Nephron progenitor cell (in vitro differentiated cells): ENCODE data around the gene AOPEP.
"Not testable (repeated sequence)": the region's sequence is repeated elsewhere in the genome, so short reads cannot be mapped to it uniquely, and the experiment has no call there.

ENCODE experiments used
- DNase-seq: peaks from one replicate; pipeline ENCODE4 v3.0.0; 2021
- H3K27ac Mint-ChIP-seq: 2 replicates; pipeline ENCODE4 v1.8.0; 2021; ENCODE audit warnings: mild to moderate bottlenecking, moderate library complexity, mixed read lengths
- H3K27me3 Mint-ChIP-seq: 2 replicates; pipeline ENCODE4 v1.8.0; 2021; ENCODE audit warnings: mild to moderate bottlenecking, low read depth, mixed read lengths; ENCODE audit not compliant: poor library complexity
- H3K36me3 Mint-ChIP-seq: 2 replicates; pipeline ENCODE4 v1.8.0; 2021; ENCODE audit warnings: low read depth, mixed read lengths
- H3K4me1 Mint-ChIP-seq: 2 replicates; pipeline ENCODE4 v1.8.0; 2021; ENCODE audit warnings: mixed read lengths
- H3K4me3 Mint-ChIP-seq: 2 replicates; pipeline ENCODE4 v1.8.0; 2021; ENCODE audit warnings: mild to moderate bottlenecking, moderate library complexity, mixed read lengths
- H3K9me3 Mint-ChIP-seq: 2 replicates; pipeline ENCODE4 v1.8.0; 2021; ENCODE audit warnings: mild to moderate bottlenecking, moderate library complexity, mixed read lengths
- TF ChIP-seq, protein P1 (sequence below): fragments of 200-600 bp; sonication (generic); IDR thresholded peaks from 2 replicates; pipeline ENCODE4 v1.5.0; 2021; ENCODE audit warnings: antibody characterized with exemption

The AOPEP gene

DNA sequence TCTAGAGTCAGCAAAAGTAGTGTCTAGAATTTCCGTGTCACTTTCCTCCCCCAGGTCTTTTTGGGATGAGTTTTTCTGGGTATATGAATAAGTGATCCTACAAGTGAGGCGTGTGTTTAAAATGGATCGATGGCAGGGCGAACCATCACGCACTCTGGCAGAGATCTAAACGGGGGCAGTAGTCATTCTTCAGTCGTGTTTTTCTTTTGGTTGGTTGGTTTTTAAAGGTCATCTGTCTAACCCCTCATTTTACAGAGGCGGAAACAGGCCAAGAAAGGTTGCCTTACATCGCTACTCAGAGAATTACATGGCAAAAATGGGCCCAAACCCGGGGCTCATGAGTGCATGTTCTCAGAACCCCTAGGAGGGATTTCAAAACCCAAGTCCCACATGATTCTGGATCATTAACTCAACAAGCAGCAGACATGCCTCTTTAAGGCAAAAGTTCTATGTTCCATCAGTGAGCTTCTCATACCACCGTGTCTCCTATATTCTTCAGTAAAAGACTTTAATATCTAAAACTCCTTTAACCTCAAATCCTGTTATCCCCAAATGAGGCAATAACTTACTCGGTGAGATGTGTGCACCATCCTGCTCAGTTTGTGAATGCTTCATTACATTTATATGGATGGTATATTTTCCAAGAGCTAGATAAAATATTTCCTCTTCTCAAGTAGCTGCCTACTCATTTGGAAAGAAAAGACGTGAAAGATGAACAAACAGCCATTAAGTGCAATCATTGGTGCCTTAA lies 145.8 kb downstream of the AOPEP start:
- TF ChIP-seq, protein P1, sequence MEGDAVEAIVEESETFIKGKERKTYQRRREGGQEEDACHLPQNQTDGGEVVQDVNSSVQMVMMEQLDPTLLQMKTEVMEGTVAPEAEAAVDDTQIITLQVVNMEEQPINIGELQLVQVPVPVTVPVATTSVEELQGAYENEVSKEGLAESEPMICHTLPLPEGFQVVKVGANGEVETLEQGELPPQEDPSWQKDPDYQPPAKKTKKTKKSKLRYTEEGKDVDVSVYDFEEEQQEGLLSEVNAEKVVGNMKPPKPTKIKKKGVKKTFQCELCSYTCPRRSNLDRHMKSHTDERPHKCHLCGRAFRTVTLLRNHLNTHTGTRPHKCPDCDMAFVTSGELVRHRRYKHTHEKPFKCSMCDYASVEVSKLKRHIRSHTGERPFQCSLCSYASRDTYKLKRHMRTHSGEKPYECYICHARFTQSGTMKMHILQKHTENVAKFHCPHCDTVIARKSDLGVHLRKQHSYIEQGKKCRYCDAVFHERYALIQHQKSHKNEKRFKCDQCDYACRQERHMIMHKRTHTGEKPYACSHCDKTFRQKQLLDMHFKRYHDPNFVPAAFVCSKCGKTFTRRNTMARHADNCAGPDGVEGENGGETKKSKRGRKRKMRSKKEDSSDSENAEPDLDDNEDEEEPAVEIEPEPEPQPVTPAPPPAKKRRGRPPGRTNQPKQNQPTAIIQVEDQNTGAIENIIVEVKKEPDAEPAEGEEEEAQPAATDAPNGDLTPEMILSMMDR: no peak

DNA sequence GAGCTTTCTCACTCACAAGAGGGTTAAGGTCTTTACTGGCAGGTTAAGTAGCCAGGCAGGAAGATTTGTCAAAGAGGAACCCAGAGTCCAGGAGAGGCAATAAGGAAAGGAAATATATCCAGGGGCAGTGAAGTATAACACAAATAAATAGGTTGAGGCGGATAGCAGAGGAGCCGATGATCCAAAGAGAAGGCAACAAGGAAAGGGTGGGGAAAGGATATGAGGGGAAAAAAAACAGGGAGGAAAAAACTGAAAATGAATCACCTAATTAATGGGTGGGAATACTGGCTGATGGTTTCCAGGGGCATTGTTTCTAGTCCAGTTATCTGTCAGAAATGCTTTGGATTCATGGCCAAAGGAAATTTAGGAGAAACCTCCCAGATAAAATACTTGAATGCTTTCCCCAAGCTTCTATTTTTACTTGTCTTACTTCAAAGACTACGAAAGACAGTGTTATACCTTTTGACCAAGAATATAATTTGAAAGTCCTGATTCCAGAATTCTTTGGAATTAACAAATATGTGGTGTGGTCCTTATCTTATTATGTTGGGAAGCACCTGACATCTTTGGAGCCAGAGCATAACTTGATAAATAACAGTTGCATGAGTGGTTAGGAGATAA lies 146.5 kb downstream of the AOPEP start:
- Mint-ChIP-seq H3K9me3 (no peaks in the 10 kb centered on the region), H3K27ac (peak overlapping the region; percentile 84), H3K4me1 (peaks cover 72% of the 10 kb centered on the region), H3K27me3 (peaks cover 4% of the 10 kb centered on the region), H3K4me3 (peak overlapping the region; percentile 41), H3K36me3 (peaks cover 6% of the 10 kb centered on the region)
- no peak for DNase-seq
- TF ChIP-seq, protein P1: no peak

More for the DNA sequence above, 145.8 kb downstream of the AOPEP start:
- no peak overlapping the region for H3K4me3 Mint-ChIP-seq
- H3K27ac Mint-ChIP-seq: peak overlapping the region; percentile 84
- no peaks in the 10 kb centered on the region for H3K9me3 Mint-ChIP-seq
- no peak for DNase-seq
- peaks cover 4% of the 10 kb centered on the region for H3K27me3 Mint-ChIP-seq
- H3K36me3 Mint-ChIP-seq: peaks cover 6% of the 10 kb centered on the region
- H3K4me1 Mint-ChIP-seq: peaks cover 79% of the 10 kb centered on the region

DNA sequence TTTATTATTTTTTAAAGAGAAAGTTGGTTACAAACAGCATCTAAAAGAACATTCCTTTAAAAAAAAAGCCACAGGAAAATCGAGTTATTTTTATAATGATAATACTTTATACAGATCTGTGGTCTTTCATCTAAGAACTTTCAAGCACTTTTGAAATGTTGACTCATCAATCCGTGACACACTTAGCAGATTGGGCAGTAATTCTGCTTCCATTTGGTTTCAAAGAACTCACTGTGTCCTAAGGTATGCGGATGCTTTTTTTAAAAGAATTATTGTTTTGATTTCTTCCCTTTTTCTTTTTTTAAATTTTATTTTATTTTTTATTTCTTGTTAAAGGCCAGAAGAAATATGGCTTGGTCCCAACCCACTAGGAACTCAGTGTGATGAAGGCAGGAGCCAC lies 147.8 kb downstream of the AOPEP start:
- no peaks in the 10 kb centered on the region for H3K9me3 Mint-ChIP-seq
- peaks cover 10% of the 10 kb centered on the region for H3K36me3 Mint-ChIP-seq
- TF ChIP-seq, protein P1: no peak
- H3K4me3 Mint-ChIP-seq: no peak overlapping the region
- peaks cover 8% of the 10 kb centered on the region for H3K27me3 Mint-ChIP-seq
- H3K4me1 Mint-ChIP-seq: peaks cover 67% of the 10 kb centered on the region
- no peak for DNase-seq
- H3K27ac Mint-ChIP-seq: no peak overlapping the region

DNA sequence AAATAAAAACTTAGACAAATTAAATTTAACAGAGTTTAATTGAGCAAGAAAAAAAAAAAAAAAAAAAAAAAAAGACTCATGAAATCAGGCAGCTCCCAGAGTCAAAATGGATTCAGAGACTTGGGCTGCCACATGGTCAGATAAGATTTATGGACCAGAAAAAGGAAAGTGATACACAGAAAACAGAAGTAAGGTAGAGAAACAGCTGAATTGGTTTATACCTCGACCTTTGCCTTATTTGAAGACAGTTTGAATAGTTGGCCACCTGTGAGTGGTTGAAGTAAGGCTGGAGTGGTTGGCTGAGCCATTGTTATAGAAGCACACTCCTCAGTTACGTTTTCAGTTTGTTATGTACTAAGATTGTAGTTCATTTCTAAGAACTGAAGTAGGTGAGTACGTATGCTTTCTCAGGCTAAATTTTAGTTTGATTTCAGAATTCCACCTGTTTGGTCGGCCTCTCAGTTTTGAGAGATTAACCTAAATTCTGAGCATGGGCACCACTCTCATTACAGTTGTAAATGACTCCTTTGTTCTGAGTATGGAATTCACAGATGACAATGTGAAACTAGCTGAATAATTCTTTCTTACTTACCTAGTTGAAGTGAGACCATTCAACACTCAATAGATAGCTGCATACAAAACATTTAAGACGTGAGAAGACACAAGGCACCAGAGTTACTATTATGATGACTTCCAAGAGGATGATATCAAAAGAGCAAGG lies 149.0 kb downstream of the AOPEP start:
- Mint-ChIP-seq H3K27me3 (peaks cover 8% of the 10 kb centered on the region), H3K4me3 (no peak overlapping the region), H3K9me3 (no peaks in the 10 kb centered on the region), H3K4me1 (peaks cover 58% of the 10 kb centered on the region), H3K36me3 (peaks cover 10% of the 10 kb centered on the region), H3K27ac (no peak overlapping the region)
- DNase-seq: no peak
- TF ChIP-seq, protein P1: no peak

DNA sequence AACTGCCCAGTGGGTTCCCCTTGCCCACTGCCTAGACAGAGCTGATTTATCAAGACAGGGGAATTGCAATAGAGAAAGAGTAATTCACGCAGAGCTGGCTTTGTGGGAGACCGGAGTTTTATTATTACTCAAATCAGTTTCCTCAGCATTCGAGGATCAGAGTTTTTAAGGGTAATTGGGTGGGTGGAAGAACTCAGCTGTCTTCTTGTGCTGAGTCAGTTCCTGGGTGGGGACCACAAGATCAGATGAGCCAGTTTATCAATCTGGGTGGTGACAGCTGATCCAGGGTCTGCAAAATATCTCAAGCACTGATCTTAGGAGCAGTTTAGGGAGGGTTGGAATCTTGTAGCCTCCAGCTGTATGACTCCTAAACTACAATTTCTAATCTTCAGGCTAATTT lies 152.3 kb downstream of the AOPEP start:
- not testable (repeated sequence) for H3K27ac Mint-ChIP-seq, H3K9me3 Mint-ChIP-seq, H3K27me3 Mint-ChIP-seq, H3K4me3 Mint-ChIP-seq, DNase-seq, H3K36me3 Mint-ChIP-seq
- H3K4me1 Mint-ChIP-seq: peaks cover 53% of the 10 kb centered on the region

DNA sequence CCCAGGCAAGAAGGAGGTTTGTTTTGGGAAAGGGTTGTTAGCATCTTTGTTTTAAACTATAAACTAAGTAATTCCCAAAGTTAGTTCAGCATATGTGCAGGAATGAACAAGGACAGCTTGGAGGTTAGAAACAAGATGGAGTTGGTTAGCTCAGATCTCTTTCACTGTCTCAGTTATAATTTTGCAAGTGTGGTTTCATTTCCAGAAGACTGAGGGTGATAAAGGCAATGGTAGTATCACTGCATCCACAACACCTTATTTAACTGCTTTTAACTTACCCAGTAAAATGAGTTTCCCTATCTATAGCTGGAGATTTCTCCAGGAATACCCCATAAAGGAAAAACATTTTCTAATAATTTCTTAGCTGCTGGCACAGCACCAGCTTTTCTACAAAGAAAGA lies 152.7 kb downstream of the AOPEP start:
- Mint-ChIP-seq H3K36me3 (peaks cover 10% of the 10 kb centered on the region), H3K27me3 (peaks cover 4% of the 10 kb centered on the region), H3K4me3 (no peak overlapping the region), H3K4me1 (peaks cover 56% of the 10 kb centered on the region), H3K27ac (no peak overlapping the region), H3K9me3 (no peaks in the 10 kb centered on the region)
- no peak for DNase-seq
- TF ChIP-seq, protein P1: no peak
